Astrocyte of the hippocampus (primary cell): ENCODE measurements around the gene LAPTM4A.
A peak's percentile ranks its signal among the peaks of the same experiment; 100 is the strongest.
"Not testable (repeated sequence)": the region's sequence is repeated elsewhere in the genome, so short reads cannot be mapped to it uniquely, and the experiment has no call there.

Source experiments
- DNase-seq: peaks from one replicate; pipeline ENCODE4 v3.0.0; 2011; ENCODE audit warnings: low read depth, low spot score

The LAPTM4A gene

DNA sequence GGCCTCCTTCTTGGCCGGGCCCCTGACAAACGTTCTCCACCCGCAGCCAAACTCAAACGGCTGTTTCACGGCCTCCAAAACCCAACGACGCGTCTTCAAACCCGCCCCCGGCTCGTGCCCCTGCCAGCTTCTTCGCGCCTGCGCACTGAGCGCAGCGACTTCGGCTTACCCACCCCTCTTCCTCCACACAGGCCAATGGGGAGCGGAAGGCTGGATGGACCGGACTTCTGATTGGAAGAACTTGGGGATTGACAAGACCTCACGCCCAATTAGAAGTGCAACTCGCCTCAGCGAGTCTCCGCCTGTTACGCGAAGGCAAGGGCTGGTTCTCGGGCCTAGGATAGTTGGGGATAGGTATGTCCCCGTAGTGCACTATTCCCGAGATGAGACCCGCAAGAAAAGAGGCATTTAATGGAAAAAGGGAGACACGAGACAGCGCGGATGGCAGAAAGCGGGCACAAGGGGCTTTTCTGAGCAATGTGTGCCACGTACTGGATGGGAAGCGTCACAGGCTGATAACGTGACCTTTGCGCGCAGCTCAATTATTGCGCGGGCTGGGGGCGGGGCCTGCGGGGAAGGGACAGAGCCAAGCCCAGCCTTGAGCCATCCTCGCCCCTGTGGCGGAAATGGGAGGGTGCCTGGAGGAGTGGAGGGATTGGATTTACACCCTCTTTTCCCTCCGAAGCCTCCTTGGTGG is at the start of gene LAPTM4A:
TSS of gene LAPTM4A (minus strand) at position 97 of the 697 bp plus-strand sequence. CDS start 108 bp downstream, outside the sequence.
- DNase-seq = peak; percentile 100

GRCh38 chr2:20100711-20101110 is 49.3 kb upstream of the LAPTM4A start:
- no peak for DNase-seq

GRCh38 chr2:20099780-20100179 is 48.4 kb upstream of the LAPTM4A start:
- DNase-seq = no peak

DNA sequence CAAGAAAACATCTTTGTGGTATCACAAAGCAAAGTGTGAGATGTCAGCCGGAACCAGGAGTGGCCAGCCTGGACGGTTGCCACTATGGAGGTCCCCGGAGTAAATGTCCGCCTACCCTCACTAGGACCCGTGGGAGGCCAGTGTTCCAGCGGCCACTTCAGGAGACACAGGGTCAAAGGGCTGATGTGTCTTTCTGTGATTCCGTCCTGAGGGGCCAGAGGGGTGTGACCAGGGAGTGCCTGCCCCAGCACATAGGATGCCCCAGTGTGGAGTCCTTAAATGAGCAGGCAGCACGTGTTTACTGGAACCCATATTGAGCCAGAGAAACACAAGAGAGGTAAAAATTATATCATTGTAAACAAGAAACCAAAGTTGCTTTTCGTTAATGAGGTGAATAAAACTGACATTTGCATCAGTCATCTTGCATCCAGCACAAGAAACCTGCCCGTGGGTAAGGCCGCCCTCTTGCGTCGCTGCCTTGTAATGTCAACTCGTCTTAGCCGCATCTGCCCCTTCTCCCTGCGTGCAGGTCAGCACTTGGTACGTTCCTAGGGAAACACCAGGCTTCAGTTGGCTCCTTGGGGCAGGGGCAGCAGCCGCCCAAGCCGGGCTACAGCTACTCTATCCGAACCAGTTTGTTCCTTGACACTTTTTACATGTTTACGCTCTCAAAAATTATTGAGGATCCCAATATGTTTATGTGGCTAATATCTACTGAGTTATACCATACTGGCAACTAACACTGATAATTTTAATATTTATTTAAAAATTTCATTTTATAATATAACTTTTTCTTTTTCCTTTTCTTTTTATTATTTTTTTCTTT is 46.7 kb upstream of the LAPTM4A start:
- peak; percentile 93 for DNase-seq

- DNase-seq = no peak
Measured at GRCh38 chr2:20095469-20095868, 44.0 kb upstream of the LAPTM4A start.

DNA sequence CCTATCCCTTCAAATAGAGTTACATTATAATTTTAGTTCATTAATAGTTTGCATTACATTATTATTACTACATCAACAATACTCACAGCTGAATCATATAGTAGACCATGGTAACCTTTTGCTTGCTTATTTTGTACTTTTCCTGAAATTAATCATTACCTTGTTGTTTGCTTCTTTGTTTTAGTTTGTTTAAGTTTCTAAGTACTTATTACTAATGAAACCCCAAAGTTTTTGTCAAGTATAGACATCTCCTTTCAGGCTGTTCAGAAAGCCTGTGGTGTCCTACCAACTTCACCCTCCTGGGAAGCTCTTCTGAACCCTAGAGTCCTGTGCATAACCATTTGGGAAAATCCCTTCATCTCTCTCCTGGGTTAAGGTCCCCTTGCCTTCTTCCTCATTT is 43.5 kb upstream of the LAPTM4A start:
- DNase-seq = no peak

GRCh38 chr2:20094142-20094755 is 42.8 kb upstream of the LAPTM4A start:
- DNase-seq = no peak

DNA sequence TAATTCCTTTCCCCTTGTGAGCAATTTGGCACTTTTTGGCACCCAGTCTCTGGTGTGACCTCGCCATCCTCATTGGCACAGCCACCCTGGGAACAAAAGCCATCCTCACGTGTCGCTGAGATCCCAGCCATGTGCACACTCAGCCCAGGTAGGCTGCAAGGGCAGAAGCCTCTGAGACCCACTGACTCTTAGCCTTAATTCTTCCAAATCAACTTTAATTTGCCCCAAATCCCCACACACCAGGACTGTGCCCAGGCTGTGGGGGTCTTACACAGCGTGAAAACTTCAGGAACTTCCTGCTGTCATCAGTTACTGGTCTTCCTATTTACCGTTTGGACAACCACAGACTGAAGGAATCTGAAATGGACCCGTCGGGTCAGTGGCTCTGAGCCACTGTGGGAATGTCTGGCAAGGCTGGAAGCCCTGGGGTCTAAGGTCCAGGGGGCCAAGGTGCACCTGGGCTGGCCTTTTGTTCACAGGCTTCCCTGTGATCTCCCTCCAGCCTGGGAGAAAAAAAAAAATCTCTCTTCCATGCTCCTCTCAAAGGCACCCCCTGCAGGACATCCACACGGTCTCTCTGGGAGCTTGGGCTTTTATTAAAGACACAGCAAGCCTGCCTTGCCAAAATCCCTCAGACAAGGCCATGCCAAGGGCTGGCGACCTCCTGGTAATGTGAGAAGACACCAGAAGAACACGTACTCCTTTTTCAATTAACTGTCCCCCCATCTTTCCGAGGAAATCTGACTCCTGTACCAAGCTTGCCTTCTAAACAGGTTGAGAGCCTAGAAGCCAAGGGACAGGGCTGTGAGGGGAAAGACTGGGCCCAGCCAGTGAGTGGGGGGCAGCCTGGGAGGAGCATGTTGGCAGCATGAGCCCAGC is 42.1 kb upstream of the LAPTM4A start:
- DNase-seq = peak; percentile 83

DNA sequence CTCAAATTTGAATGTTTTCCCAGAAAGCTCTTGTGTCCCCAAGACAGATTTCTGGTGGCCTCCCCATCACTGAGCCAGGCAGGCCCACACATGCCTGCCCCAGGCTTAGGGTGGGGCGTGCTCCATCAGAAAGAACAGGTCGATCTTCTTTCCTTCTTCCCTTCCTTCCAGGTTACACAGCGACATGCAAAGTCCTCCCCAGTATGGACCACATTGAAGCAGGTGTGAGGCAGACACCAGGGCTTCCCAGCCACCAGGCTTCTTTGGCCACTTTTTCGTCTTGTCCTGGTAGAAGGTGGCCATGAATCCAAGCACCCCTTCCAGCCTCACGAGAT is 41.4 kb upstream of the LAPTM4A start:
- DNase-seq = no peak

- DNase-seq = no peak
Measured at GRCh38 chr2:20092226-20092900, 40.9 kb upstream of the LAPTM4A start.

GRCh38 chr2:20091305-20091991 is 40.0 kb upstream of the LAPTM4A start:
- peak; percentile 77 for DNase-seq

- no peak for DNase-seq
Measured at GRCh38 chr2:20089715-20090464, 38.5 kb upstream of the LAPTM4A start.

GRCh38 chr2:20085909-20086308 is 34.5 kb upstream of the LAPTM4A start:
- not testable (repeated sequence) for DNase-seq

DNA sequence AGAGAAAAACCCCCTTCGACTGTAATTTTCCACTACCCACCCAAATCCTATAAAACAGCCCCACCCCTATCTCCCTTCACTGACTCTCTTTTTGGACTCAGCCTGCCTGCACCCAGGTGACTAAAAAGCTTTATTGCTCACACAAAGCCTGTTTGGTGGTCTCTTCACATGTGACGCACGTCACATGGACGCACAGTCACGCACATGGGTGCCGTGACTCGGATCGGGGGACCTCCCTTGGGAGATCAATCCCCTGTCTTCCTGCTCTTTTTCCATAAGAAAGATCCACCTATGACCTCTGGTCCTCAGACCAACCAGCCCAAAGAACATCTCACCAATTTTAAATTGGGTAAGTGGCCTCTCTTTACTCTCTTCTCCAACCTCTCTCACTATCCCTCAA is 31.4 kb upstream of the LAPTM4A start:
- DNase-seq = not testable (repeated sequence)

DNA sequence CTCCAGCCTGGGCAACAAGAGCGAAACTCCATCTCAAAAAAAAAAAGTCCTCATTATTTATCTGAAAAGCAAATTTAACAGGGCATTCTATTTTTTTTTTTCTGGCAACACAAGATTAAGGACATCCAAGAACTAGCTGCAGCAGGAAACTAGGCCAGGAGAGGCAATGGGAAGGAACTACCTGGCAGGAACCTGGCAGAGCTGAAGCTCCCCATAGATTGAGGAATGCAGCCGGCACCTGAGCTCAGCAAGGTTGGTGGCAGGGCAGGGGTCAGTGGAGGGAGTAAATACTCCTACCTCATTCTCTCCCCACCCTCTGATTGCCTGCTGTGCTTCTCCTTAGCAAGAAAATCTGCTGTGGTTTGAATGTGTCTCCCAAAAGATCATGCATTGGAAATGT is 30.4 kb upstream of the LAPTM4A start:
- DNase-seq = no peak

DNA sequence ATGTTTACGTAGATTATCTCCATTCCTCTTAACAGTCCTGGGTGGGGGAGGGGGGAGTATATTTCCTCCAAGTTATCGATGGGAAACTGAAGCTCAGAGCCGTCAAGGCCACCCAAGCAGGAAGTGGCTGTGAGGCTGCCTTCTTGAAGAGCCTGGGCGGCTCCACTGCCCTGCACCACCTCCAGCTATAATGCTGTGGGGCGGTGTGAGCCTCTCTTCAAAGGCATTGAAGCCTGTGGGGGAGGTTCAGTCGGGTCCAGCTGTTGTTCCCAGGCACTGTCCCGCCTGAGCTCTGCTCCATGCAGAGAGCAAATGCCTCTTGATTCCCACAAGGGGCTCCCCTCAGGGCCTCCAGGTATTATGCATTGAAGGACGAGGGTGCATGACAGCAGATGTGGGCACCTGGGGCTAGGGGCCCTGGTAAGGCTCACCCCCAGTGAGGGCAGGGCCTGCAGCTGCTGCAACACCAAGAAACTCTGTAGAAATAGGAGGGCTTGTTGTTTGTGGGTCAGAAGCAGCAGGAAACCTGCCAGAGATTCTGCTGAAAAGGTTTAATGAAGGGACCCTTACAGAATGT is 29.5 kb upstream of the LAPTM4A start:
- no peak for DNase-seq

DNA sequence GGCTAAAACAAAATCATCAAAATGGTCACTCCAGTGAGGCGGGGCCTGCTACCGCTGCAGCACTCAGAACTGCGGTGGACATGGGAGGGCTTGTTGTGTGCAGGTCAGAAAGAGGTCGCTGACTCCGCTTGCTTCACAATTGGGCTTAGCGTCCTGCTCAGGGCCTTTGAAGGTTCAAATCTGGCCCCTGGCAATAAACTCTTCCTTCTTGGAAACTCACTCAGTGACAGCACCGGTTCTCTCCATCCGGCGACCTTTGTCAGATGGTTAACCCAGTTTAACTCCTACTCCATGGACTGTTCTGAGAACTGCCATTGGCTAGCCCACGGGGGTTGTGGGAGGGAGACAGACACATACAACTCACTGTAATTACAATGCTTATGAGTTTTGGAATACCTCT is 29.0 kb upstream of the LAPTM4A start:
- DNase-seq = no peak

DNA sequence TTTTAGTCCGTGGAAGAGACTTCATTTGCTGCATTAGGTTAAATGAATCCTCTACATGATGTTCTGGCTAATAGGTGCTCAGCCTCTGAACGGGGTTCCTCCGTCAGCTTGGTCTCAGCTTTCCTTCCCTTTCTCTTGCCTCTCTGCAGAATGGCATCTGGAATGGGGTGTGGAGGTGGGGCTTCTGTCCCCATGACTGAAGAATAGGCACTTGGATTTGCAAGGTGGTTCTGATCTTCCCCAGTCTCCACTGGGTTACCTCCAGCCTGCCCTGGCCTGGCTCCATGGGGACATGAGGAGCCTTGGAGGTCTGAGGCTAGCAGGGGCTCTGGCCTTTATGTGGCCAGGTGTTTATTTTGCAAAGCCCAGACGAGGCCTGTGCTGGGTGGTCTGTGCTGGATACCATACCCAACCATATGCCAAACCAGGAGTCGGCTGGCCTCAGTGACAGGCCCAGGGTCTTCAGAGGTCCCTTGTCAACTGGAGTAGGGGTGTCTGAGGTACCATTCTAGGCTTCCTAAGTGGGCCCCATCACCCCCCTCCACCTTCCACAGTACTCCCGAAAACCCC is 28.2 kb upstream of the LAPTM4A start:
- no peak for DNase-seq

- no peak for DNase-seq
Measured at GRCh38 chr2:20077411-20077940, 26.0 kb upstream of the LAPTM4A start.
